ENCODE data around the gene ABI1. TPM values are rescaled to one million over a fixed set of nuclear protein-coding genes. Genes with fewer than 3 reads are reported as not detected.

Gene ABI1
- total RNA-seq, 1 donor from 2014 or later = 83.5 TPM

GRCh38 chr10:26855186-26855585 is 5.6 kb downstream of the ABI1 start:
- TF ChIP-seq CTCF (IDR thresholded peaks at IDR 0.05) = no peak
- Mint-ChIP-seq H3K27me3 (no peaks in the 10 kb centered on the region), H3K9me3 (no peaks in the 10 kb centered on the region), H3K4me1 (peaks cover 68% of the 10 kb centered on the region), H3K36me3 (ENCODE audit: low read depth) (peaks cover 23% of the 10 kb centered on the region), H3K27ac (no peak overlapping the region), H3K4me3 (peak overlapping the region; percentile 4)
- ATAC-seq (ENCODE audit: low read depth) = no peak
- no peak for DNase-seq
- intact Hi-C loops (cut with micrococcal nuclease) = loop anchor here (5.0 kb wide), 1 partner anchor 33 kb away; no protein-coding TSS in a partner anchor
- ChIA-PET POLR2A (no interaction called here), CTCF (no interaction called here)

DNA sequence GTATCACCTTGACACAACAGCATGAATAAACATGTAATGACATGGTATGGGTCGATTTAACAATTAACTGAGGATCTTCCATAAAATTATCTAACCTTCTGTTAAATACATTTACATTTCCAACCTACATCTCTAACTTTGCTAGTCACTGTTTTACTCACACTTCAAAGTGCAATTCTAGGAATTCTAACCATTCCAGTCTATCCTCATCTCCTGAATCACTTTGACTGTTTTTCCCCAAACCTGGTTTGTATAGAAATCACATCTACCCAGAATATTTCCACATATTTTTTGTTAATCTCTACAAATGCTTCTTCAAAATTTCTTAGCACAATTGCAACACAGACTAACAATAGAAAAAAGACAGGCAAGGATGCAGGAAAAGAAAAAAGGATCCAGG is 6.2 kb downstream of the ABI1 start:
- peak overlapping the region; percentile 19 for H3K27ac Mint-ChIP-seq
- ChIA-PET CTCF (interaction anchor here (1.8 kb wide), 1 partner anchor 128 kb away, joined by 7 read pairs; no protein-coding TSS in a partner anchor), POLR2A (no interaction called here)
- peaks cover 24% of the 10 kb centered on the region for H3K36me3 Mint-ChIP-seq (ENCODE audit: low read depth)
- no peaks in the 10 kb centered on the region for H3K27me3 Mint-ChIP-seq
- intact Hi-C loops (cut with micrococcal nuclease) = no loop called here
- H3K4me3 Mint-ChIP-seq = no peak overlapping the region
- DNase-seq (no peak), ATAC-seq (ENCODE audit: low read depth) (no peak)
- no peaks in the 10 kb centered on the region for H3K9me3 Mint-ChIP-seq
- H3K4me1 Mint-ChIP-seq = peaks cover 74% of the 10 kb centered on the region
- no peak for TF ChIP-seq CTCF (IDR thresholded peaks at IDR 0.05)

DNA sequence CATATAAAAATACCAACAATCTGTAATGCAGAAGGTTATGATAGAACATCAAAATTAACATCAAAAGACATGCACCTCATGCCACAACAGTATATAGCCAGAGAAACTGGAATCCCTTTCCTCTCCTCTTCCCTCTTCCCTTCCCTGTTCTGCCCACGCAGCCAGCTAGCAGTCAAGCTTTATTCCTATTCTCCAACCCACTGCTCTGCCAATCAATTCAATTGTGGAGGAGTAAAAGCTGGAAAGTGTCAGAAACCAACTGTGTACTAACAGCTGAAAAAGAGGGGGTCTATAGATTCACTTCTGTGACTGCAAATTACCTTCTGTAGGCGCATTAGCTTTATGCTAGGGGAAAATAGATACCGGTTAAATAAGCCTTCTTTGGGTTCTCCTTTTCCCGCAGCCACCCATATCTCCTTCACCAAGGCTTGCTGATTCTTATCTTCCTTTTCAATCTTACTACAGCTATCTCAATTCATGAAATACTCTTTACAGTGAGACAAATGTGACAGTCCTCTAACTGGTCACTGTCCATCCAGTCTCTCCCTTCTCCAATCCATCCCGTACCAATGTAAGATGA is 16.3 kb downstream of the ABI1 start:
- DNase-seq = no peak
- ChIA-PET CTCF (interaction anchor here (2.0 kb wide), 1 partner anchor 118 kb away, joined by 6 read pairs; no protein-coding TSS in a partner anchor), POLR2A (interaction anchor here (0.5 kb wide), 1 partner anchor 13 kb away, joined by 3 read pairs; no protein-coding TSS in a partner anchor)
- Mint-ChIP-seq H3K4me1 (peaks cover 79% of the 10 kb centered on the region), H3K27ac (no peak overlapping the region), H3K36me3 (ENCODE audit: low read depth) (peaks cover 26% of the 10 kb centered on the region), H3K9me3 (no peaks in the 10 kb centered on the region), H3K27me3 (no peaks in the 10 kb centered on the region), H3K4me3 (no peak overlapping the region)
- intact Hi-C loops (cut with micrococcal nuclease) = loop anchor here (2.0 kb wide), 1 partner anchor 14 kb away; no protein-coding TSS in a partner anchor
- no peak for ATAC-seq (ENCODE audit: low read depth)
- TF ChIP-seq CTCF (IDR thresholded peaks at IDR 0.05) = no peak

DNA sequence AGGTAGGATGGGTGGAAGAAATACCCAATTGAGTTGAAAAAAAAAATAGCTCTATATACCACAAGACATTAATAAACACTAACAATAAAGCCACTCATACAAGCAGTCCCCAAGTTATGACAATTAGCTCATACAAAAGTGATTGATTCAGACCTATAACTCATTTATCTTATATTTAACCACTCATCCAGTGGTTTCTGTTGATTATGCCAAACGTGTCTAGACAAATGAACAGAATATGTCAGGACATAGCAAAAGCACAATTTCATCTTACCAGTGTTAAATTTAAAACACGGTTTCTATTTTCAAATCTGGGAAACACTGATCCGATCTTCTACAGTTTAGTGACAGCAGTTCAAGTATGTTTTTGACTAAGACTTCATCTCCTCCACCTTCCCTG is 17.0 kb downstream of the ABI1 start:
- POLR2A ChIA-PET = no interaction called here
- Mint-ChIP-seq H3K4me3 (no peak overlapping the region), H3K4me1 (peaks cover 80% of the 10 kb centered on the region)

More for the DNA sequence above, 17.0 kb downstream of the ABI1 start:
- H3K36me3 Mint-ChIP-seq (ENCODE audit: low read depth) = peaks cover 25% of the 10 kb centered on the region
- peak overlapping the region; percentile 3 for H3K27ac Mint-ChIP-seq
- DNase-seq (no peak), ATAC-seq (ENCODE audit: low read depth) (no peak)
- no peak for TF ChIP-seq CTCF (IDR thresholded peaks at IDR 0.05)
- CTCF ChIA-PET = interaction anchor here (2.0 kb wide), 1 partner anchor 118 kb away, joined by 6 read pairs; no protein-coding TSS in a partner anchor
- H3K27me3 Mint-ChIP-seq = no peaks in the 10 kb centered on the region
- no peaks in the 10 kb centered on the region for H3K9me3 Mint-ChIP-seq
- intact Hi-C loops (cut with micrococcal nuclease) = loop anchor here (2.0 kb wide), 1 partner anchor 15 kb away; no protein-coding TSS in a partner anchor

Data from activated B cell treated with CpG ODN at 0.5 μM for 24 hours (primary cell).